ENCODE results near the gene ATP9B. TPM values are rescaled to one million over a fixed set of nuclear protein-coding genes. Genes with fewer than 3 reads are reported as not detected.
A peak's percentile ranks its signal among the peaks of the same experiment; 100 is the strongest.
"Not testable (repeated sequence)": the region's sequence is repeated elsewhere in the genome, so short reads cannot be mapped to it uniquely, and the experiment has no call there.

ATP9B gene
- total RNA-seq, 1 donor from 2014 or later = 10.8 TPM

DNA sequence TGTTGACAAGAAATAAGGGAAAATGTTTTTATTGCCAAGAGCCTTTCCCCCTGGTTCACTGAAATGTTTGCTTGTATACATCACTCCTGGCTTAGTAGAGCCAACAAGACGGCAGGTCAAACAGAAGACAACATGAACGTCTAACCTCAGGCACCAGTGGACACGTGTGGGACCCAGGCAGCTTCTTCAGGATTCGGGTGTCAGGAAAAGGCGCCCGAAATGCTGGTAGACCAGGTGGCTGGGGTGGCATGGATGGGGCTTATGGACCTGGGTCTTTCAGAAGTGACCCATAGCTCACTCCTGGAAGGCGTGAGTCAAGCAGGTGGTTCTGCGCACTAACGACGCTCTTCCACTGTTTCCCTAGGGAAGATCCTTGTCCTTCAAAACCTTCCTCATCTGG is 303.3 kb downstream of the ATP9B start:
- no peak for FAIRE-seq
- Histone ChIP-seq H3K36me3 (ENCODE audit: control insufficient read depth, insufficient read depth, low read length) (peaks cover 3% of the 10 kb centered on the region), H3K4me3 (ENCODE audit: low read depth, low read length) (no peak overlapping the region), H3K27me3 (ENCODE audit: control insufficient read depth, insufficient read depth, low read length) (no peaks in the 10 kb centered on the region)
- TF ChIP-seq, protein P1, sequence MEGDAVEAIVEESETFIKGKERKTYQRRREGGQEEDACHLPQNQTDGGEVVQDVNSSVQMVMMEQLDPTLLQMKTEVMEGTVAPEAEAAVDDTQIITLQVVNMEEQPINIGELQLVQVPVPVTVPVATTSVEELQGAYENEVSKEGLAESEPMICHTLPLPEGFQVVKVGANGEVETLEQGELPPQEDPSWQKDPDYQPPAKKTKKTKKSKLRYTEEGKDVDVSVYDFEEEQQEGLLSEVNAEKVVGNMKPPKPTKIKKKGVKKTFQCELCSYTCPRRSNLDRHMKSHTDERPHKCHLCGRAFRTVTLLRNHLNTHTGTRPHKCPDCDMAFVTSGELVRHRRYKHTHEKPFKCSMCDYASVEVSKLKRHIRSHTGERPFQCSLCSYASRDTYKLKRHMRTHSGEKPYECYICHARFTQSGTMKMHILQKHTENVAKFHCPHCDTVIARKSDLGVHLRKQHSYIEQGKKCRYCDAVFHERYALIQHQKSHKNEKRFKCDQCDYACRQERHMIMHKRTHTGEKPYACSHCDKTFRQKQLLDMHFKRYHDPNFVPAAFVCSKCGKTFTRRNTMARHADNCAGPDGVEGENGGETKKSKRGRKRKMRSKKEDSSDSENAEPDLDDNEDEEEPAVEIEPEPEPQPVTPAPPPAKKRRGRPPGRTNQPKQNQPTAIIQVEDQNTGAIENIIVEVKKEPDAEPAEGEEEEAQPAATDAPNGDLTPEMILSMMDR (IDR thresholded peaks at IDR 0.05; ENCODE audit: insufficient read depth, low read length, severe bottlenecking) = no peak
- DNase-seq (ENCODE audit: low read depth) = no peak

DNA sequence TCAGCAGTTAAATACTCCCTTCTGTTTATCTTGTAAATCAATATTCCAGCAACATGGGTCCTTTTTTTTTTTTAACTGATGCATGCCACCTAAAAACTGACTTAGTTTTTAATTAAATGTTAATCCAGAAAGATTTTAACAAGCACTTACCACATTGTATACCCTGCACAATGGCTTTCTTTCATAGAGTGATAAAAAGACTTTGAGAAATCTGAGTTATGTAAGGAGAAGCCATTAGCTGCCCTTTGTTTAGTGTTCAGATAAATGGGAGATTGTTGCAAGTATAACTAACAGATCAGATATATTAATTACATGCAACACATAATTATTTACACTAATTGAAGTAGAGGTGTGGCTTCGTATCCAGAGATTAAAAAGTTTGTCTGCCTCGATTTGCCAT is 303.8 kb downstream of the ATP9B start:
- H3K36me3 ChIP-seq (ENCODE audit: control insufficient read depth, insufficient read depth, low read length) = peaks cover 4% of the 10 kb centered on the region
- no peak overlapping the region for H3K4me3 ChIP-seq (ENCODE audit: low read depth, low read length)
- TF ChIP-seq, protein P1 (IDR thresholded peaks at IDR 0.05; ENCODE audit: insufficient read depth, low read length, severe bottlenecking) = no peak
- H3K27me3 ChIP-seq (ENCODE audit: control insufficient read depth, insufficient read depth, low read length) = no peaks in the 10 kb centered on the region
- FAIRE-seq (no peak), DNase-seq (ENCODE audit: low read depth) (no peak)

DNA sequence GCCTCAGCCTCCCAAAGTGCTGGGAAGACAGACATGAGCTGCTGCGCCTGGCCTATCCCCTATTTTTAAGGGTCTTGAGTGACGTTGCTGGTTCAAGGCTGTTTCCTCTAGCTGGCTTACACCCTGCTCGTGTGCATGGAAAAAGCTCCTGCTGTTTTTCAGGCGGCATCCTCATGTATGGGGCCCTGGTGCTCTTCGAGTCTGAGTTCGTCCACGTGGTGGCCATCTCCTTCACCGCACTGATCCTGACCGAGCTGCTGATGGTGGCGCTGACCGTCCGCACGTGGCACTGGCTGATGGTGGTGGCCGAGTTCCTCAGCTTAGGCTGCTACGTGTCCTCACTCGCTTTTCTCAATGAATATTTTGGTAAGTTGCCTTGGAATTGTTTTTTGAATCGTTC is 304.5 kb downstream of the ATP9B start:
- TF ChIP-seq, protein P1 (IDR thresholded peaks at IDR 0.05; ENCODE audit: insufficient read depth, low read length, severe bottlenecking) = no peak
- peak; percentile 55 for FAIRE-seq

DNA sequence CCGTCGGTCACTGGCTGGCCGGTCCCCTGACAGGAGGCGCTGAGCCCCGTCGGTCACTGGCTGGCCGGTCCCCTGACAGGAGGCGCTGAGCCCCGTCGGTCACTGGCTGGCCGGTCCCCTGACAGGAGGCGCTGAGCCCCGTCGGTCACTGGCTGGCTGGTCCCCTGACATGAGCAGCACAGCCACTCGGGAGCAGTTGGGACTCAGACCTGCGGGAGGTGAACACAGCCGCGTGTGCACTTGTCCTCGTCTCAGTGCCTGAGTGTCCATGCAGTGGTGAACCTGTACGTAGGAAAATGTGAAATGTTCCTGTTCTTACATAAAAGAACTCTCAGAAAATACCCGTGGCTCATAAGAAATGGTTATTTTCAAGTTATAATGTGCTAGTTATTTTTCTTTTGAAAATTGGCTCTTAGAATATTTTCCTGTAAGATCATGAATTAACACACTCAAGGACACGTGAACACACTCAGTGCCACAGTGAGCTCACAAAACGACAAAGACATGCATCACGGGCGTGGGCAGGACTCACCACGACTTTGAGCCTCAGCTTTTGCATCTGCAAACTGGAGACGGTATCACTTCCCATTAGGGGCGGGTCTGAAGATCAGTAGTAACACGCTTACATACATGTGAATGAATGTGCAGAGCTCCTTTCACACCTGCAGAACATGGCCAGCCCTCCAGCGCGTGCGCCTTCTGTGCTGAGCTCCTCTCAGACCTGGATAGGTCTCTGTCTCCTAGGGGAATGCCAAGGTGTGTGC is 305.4 kb downstream of the ATP9B start:
- Histone ChIP-seq H3K4me3 (ENCODE audit: low read depth, low read length) (no peak overlapping the region), H3K36me3 (ENCODE audit: control insufficient read depth, insufficient read depth, low read length) (peaks cover 3% of the 10 kb centered on the region), H3K27me3 (ENCODE audit: control insufficient read depth, insufficient read depth, low read length) (no peaks in the 10 kb centered on the region)
- TF ChIP-seq, protein P1 (IDR thresholded peaks at IDR 0.05; ENCODE audit: insufficient read depth, low read length, severe bottlenecking) = no peak
- DNase-seq (ENCODE audit: low read depth) (no peak), FAIRE-seq (no peak)

More for the DNA sequence above, 304.5 kb downstream of the ATP9B start:
- Histone ChIP-seq H3K4me3 (ENCODE audit: low read depth, low read length) (no peak overlapping the region), H3K36me3 (ENCODE audit: control insufficient read depth, insufficient read depth, low read length) (peaks cover 3% of the 10 kb centered on the region), H3K27me3 (ENCODE audit: control insufficient read depth, insufficient read depth, low read length) (no peaks in the 10 kb centered on the region)
- no peak for DNase-seq (ENCODE audit: low read depth)

DNA sequence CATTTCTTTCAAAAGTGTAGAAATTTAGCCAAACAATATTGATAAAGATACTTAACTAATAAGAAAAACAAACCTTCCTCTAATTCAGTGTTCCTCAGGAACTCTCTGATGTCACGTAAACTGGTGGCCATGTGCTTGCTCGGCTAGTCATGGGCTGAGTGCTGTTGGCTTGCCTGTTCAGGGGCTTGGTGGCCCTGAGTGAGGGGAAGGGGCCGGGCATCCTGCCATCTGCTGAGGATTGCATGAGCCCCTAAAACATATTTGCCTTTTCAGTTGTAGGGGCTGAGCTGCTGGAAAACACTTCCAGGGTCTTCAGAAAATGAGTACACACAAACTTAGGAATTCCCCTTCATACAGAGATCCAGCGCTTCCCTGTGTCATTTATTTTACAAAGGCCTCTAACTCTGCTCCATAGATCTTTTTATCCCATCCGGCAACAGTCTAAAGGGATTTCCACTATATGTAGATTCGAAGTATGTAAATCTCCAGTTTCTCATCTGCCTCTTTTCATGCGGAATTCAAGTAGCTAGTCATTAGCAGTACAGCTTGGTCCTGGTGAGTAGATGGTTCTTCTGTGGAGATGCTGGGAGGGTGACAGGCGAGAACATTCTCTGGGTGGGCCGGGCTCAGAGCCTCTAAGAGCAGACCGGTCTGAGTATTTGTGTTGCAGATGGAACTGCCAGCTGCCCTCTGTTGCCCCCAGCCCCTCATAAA is 306.4 kb downstream of the ATP9B start:
- TF ChIP-seq, protein P1 (IDR thresholded peaks at IDR 0.05; ENCODE audit: insufficient read depth, low read length, severe bottlenecking) = no peak
- no peak overlapping the region for H3K4me3 ChIP-seq (ENCODE audit: low read depth, low read length)
- FAIRE-seq (no peak), DNase-seq (ENCODE audit: low read depth) (no peak)
- H3K36me3 ChIP-seq (ENCODE audit: control insufficient read depth, insufficient read depth, low read length) = peaks cover 3% of the 10 kb centered on the region
- no peaks in the 10 kb centered on the region for H3K27me3 ChIP-seq (ENCODE audit: control insufficient read depth, insufficient read depth, low read length)

DNA sequence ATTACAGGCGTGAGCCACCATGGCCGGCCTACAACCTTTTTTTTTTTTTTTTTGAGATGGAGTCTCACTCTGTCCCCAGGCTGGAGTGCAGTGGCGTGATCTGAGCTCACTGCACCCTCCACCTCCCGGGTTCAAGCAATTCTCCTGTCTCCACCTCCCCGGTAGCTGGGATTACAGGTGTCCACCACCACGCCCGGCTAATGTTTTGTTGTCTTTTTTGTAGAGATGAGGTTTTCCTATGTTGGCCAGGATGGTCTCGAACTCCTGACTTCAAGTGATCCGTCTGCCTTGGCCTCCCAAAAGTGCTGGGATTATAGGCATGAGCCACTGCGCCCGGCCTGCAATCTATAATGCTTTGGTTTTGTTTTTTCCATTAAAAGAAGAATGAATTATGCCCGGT is 307.5 kb downstream of the ATP9B start:
- H3K4me3 ChIP-seq (ENCODE audit: low read depth, low read length); FAIRE-seq; H3K27me3 ChIP-seq (ENCODE audit: control insufficient read depth, insufficient read depth, low read length); H3K36me3 ChIP-seq (ENCODE audit: control insufficient read depth, insufficient read depth, low read length); DNase-seq (ENCODE audit: low read depth): not testable (repeated sequence)
